Mesenchymal stem cell (in vitro differentiated cells and primary cell): ENCODE results near the gene GATB.

ENCODE experiments used
- DNase-seq: peaks from one replicate; pipeline ENCODE4 v3.0.0-alpha.2; 2013
- H2AFZ ChIP-seq: one replicate; pipeline ENCODE4 v1.6.1; 2013; ENCODE audit warnings: low read depth, mild to moderate bottlenecking, control low read depth, inconsistent platforms, low read length, moderate library complexity
- H2AK5ac ChIP-seq: 2 replicates; pipeline ENCODE4 v1.6.1; 2013; ENCODE audit warnings: low read length, moderate library complexity, mild to moderate bottlenecking, inconsistent platforms; ENCODE audit not compliant: severe bottlenecking
- H2BK120ac ChIP-seq: one replicate; pipeline ENCODE4 v1.6.1; 2013; ENCODE audit warnings: low read depth, mild to moderate bottlenecking, inconsistent platforms, low read length, moderate library complexity
- H2BK12ac ChIP-seq, 2 experiments: one replicate each; pipeline ENCODE4 v1.6.1; 2013; ENCODE audit warnings: inconsistent platforms in 2 of 2, low read length in 2 of 2, mild to moderate bottlenecking in 2 of 2, moderate library complexity in 2 of 2, control low read depth in 1 of 2
- H2BK15ac ChIP-seq: one replicate; pipeline ENCODE4 v1.6.1; 2013; ENCODE audit warnings: mild to moderate bottlenecking, low read depth, inconsistent platforms; ENCODE audit not compliant: poor library complexity, severe bottlenecking
- H2BK5ac ChIP-seq: 2 replicates; pipeline ENCODE4 v1.6.1; 2013; ENCODE audit warnings: low read depth, mild to moderate bottlenecking, low read length, control low read depth, inconsistent platforms; ENCODE audit not compliant: poor library complexity, severe bottlenecking
- H3K14ac ChIP-seq, 2 experiments: one replicate each; pipeline ENCODE4 v1.6.1; 2013; ENCODE audit warnings: inconsistent platforms in 2 of 2, low read length in 2 of 2, control low read depth in 1 of 2, mild to moderate bottlenecking in 1 of 2, moderate library complexity in 1 of 2
- H3K18ac ChIP-seq, 2 experiments: one replicate each; pipeline ENCODE4 v1.6.1; 2013; ENCODE audit warnings: inconsistent platforms in 2 of 2, low read length in 2 of 2, control low read depth in 1 of 2, low read depth in 1 of 2, mild to moderate bottlenecking in 1 of 2
- H3K23ac ChIP-seq, 2 experiments: one replicate each; pipeline ENCODE4 v1.6.1; 2013; ENCODE audit warnings: inconsistent platforms in 2 of 2, low read length in 2 of 2, mild to moderate bottlenecking in 2 of 2, moderate library complexity in 2 of 2, control low read depth in 1 of 2
- H3K27ac ChIP-seq: 2 replicates; pipeline ENCODE4 v1.5.1; 2013; ENCODE audit warnings: mild to moderate bottlenecking, moderate library complexity, low read length, control low read depth, inconsistent platforms; ENCODE audit not compliant: poor library complexity, severe bottlenecking
- H3K27me3 ChIP-seq, 2 experiments: 2 replicates each; pipeline versions ENCODE4 v1.6.1 to v1.7.0; 2013; ENCODE audit warnings: low read length in 2 of 2, mild to moderate bottlenecking in 2 of 2, moderate library complexity in 2 of 2, control low read depth in 1 of 2, inconsistent platforms in 1 of 2; ENCODE audit not compliant: control insufficient read depth in 1 of 2, insufficient read depth in 1 of 2
- H3K36me3 ChIP-seq, 2 experiments: 2 replicates each; pipeline versions ENCODE4 v1.6.1 to v1.7.0; 2013; ENCODE audit warnings: low read length in 2 of 2, control low read depth in 1 of 2, inconsistent platforms in 1 of 2, low read depth in 1 of 2, mild to moderate bottlenecking in 1 of 2; ENCODE audit not compliant: insufficient read depth in 2 of 2, control insufficient read depth in 1 of 2
- H3K4ac ChIP-seq, 2 experiments: one replicate each; pipeline ENCODE4 v1.6.1; 2013; ENCODE audit warnings: inconsistent platforms in 2 of 2, low read length in 2 of 2, mild to moderate bottlenecking in 2 of 2, moderate library complexity in 2 of 2, control low read depth in 1 of 2, low read depth in 1 of 2
- H3K4me1 ChIP-seq: 2 replicates; pipeline ENCODE4 v1.6.1; 2013; ENCODE audit warnings: low read depth, low read length, control low read depth; ENCODE audit not compliant: control insufficient read depth, insufficient read depth
- H3K4me2 ChIP-seq: 2 replicates; pipeline ENCODE4 v1.6.1; 2013; ENCODE audit warnings: low read length, mild to moderate bottlenecking, inconsistent platforms; ENCODE audit not compliant: poor library complexity, severe bottlenecking
- H3K4me3 ChIP-seq, 2 experiments: 2 replicates each; pipeline versions ENCODE4 v1.5.1 to v1.7.0; 2013; ENCODE audit warnings: low read length in 2 of 2, mild to moderate bottlenecking in 2 of 2, control low read depth in 1 of 2, low read depth in 1 of 2; ENCODE audit not compliant: insufficient read depth in 1 of 2
- H3K79me1 ChIP-seq: replicated peaks from 2 replicates; pipeline ENCODE4 v1.6.1; 2013; ENCODE audit warnings: mild to moderate bottlenecking, control low read depth, low read length, inconsistent platforms; ENCODE audit not compliant: poor library complexity, severe bottlenecking
- H3K9ac ChIP-seq: 2 replicates; pipeline ENCODE4 v1.7.0; 2013; ENCODE audit warnings: mild to moderate bottlenecking, low read length, moderate library complexity
- H3K9me3 ChIP-seq: 2 replicates; pipeline ENCODE4 v1.7.0; 2013; ENCODE audit warnings: mild to moderate bottlenecking, low read length; ENCODE audit not compliant: control insufficient read depth
- H4K8ac ChIP-seq: one replicate; pipeline ENCODE4 v1.6.1; 2013; ENCODE audit warnings: inconsistent platforms, mild to moderate bottlenecking, low read length, moderate library complexity
- H4K91ac ChIP-seq: one replicate; pipeline ENCODE4 v1.6.1; 2013; ENCODE audit warnings: mild to moderate bottlenecking, low read length, inconsistent platforms
- WGBS: methylation state at CpG from one replicate; pipeline ENCODE4 v1.1.7; 2013; ENCODE audit warnings: mixed read lengths; 5-methylcytosine and 5-hydroxymethylcytosine counted together

Gene GATB

GRCh38 chr4:151666501-151666900, 94.3 kb downstream of the GATB start:
- peak overlapping the region in 1 of 2 experiments; percentile 26 for H3K23ac ChIP-seq
- no peaks in the 10 kb centered on the region for H3K79me1 ChIP-seq
- H4K91ac ChIP-seq = no peak overlapping the region
- H2BK5ac ChIP-seq = no peak overlapping the region
- no peak overlapping the region for H3K4ac ChIP-seq
- no peak overlapping the region for H3K4me2 ChIP-seq
- no peak overlapping the region for H4K8ac ChIP-seq
- H2BK120ac ChIP-seq = no peak overlapping the region
- H2BK15ac ChIP-seq = peak overlapping the region; percentile 21
- no peak overlapping the region for H3K14ac ChIP-seq
- H2BK12ac ChIP-seq = peak overlapping the region in 1 of 2 experiments; percentile 57
- H3K18ac ChIP-seq = no peak overlapping the region
- H2AFZ ChIP-seq = no peak overlapping the region
- no peaks in the 10 kb centered on the region for H3K27me3 ChIP-seq
- no peak overlapping the region for H3K27ac ChIP-seq
- peak overlapping the region in 1 of 2 experiments; percentile 10 for H3K4me3 ChIP-seq
- H2AK5ac ChIP-seq = no peak overlapping the region
- WGBS = 79% methylated on average over 2 of the region's 5 CpGs
- no peak overlapping the region for H3K9ac ChIP-seq
- no peak for DNase-seq
- peaks cover 2% of the 10 kb centered on the region for H3K4me1 ChIP-seq
- H3K9me3 ChIP-seq = no peaks in the 10 kb centered on the region
- H3K36me3 ChIP-seq = peaks cover 0 to 14% of the 10 kb centered on the region in 2 experiments

- Histone ChIP-seq H3K79me1 (no peaks in the 10 kb centered on the region), H3K18ac (no peak overlapping the region), H3K4me1 (peaks cover 2% of the 10 kb centered on the region), H2BK12ac (peak overlapping the region in 1 of 2 experiments; percentile 22), H2AFZ (no peak overlapping the region), H3K4me3 (no peak overlapping the region), H3K9ac (no peak overlapping the region), H4K8ac (no peak overlapping the region), H2BK5ac (no peak overlapping the region), H3K9me3 (no peaks in the 10 kb centered on the region), H2BK120ac (no peak overlapping the region), H3K14ac (no peak overlapping the region), H3K36me3 (peaks cover 0 to 14% of the 10 kb centered on the region in 2 experiments), H2BK15ac (no peak overlapping the region), H3K4me2 (no peak overlapping the region), H3K4ac (no peak overlapping the region), H3K27ac (no peak overlapping the region), H3K23ac (no peak overlapping the region), H2AK5ac (no peak overlapping the region), H3K27me3 (no peaks in the 10 kb centered on the region), H4K91ac (no peak overlapping the region)
- no peak for DNase-seq
- WGBS = 96% methylated on average over 2 of the region's 9 CpGs
These were observed 95.1 kb downstream of the GATB start for GRCh38 chr4:151665785-151666127.

- H3K23ac ChIP-seq = no peak overlapping the region
- no peak overlapping the region for H2BK12ac ChIP-seq
- peaks cover 0 to 14% of the 10 kb centered on the region in 2 experiments for H3K36me3 ChIP-seq
- no peak for DNase-seq
- no peak overlapping the region for H2BK15ac ChIP-seq
- H3K79me1 ChIP-seq = no peaks in the 10 kb centered on the region
- no peaks in the 10 kb centered on the region for H3K9me3 ChIP-seq
- no peak overlapping the region for H2AK5ac ChIP-seq
- H3K27ac ChIP-seq = no peak overlapping the region
- no peak overlapping the region for H2BK5ac ChIP-seq
- no peak overlapping the region for H3K9ac ChIP-seq
- no peak overlapping the region for H3K4ac ChIP-seq
- H2BK120ac ChIP-seq = no peak overlapping the region
- no peak overlapping the region for H3K4me2 ChIP-seq
- peaks cover 2% of the 10 kb centered on the region for H3K4me1 ChIP-seq
- H4K8ac ChIP-seq = no peak overlapping the region
- H3K18ac ChIP-seq = no peak overlapping the region
- H3K14ac ChIP-seq = no peak overlapping the region
- no peak overlapping the region for H3K4me3 ChIP-seq
- H4K91ac ChIP-seq = no peak overlapping the region
- no peaks in the 10 kb centered on the region for H3K27me3 ChIP-seq
- WGBS = 96% methylated on average over 12 of the region's 12 CpGs
- no peak overlapping the region for H2AFZ ChIP-seq
These were observed 95.6 kb downstream of the GATB start for GRCh38 chr4:151665022-151665784.

GRCh38 chr4:151664289-151664688, 96.5 kb downstream of the GATB start:
- 80% methylated on average over 2 of the region's 2 CpGs for WGBS
- no peak overlapping the region for H2AK5ac ChIP-seq
- no peak overlapping the region for H3K4ac ChIP-seq
- H3K9ac ChIP-seq = no peak overlapping the region
- no peak overlapping the region for H2BK120ac ChIP-seq
- no peak for DNase-seq
- no peak overlapping the region for H3K4me2 ChIP-seq
- no peak overlapping the region for H4K8ac ChIP-seq
- H3K23ac ChIP-seq = no peak overlapping the region
- H4K91ac ChIP-seq = no peak overlapping the region
- H2BK5ac ChIP-seq = no peak overlapping the region
- no peak overlapping the region for H3K14ac ChIP-seq
- no peak overlapping the region for H2BK12ac ChIP-seq
- no peak overlapping the region for H2BK15ac ChIP-seq
- H3K18ac ChIP-seq = no peak overlapping the region
- no peaks in the 10 kb centered on the region for H3K27me3 ChIP-seq
- no peaks in the 10 kb centered on the region for H3K9me3 ChIP-seq
- H3K27ac ChIP-seq = no peak overlapping the region
- H3K4me1 ChIP-seq = peaks cover 2% of the 10 kb centered on the region
- H3K36me3 ChIP-seq = peaks cover 0 to 14% of the 10 kb centered on the region in 2 experiments
- no peaks in the 10 kb centered on the region for H3K79me1 ChIP-seq
- H3K4me3 ChIP-seq = no peak overlapping the region
- no peak overlapping the region for H2AFZ ChIP-seq
